Adipocyte (in vitro differentiated cells): ENCODE data around the gene TCHP.
"Not testable (repeated sequence)": the region's sequence is repeated elsewhere in the genome, so short reads cannot be mapped to it uniquely, and the experiment has no call there.

ENCODE experiments used
- DNase-seq: peaks from one replicate; pipeline ENCODE4 v3.0.0-alpha.2; 2015; ENCODE audit warnings: low read depth
- H3K27me3 ChIP-seq: replicated peaks from 2 replicates; pipeline ENCODE4 v1.7.0; 2013; ENCODE audit warnings: mild to moderate bottlenecking, low read length, moderate library complexity; ENCODE audit not compliant: control insufficient read depth, insufficient read depth
- H3K36me3 ChIP-seq: 2 replicates; pipeline ENCODE4 v1.7.0; 2013; ENCODE audit warnings: low read length, mild to moderate bottlenecking, moderate library complexity; ENCODE audit not compliant: control insufficient read depth, insufficient read depth, severe bottlenecking
- H3K4me1 ChIP-seq: 2 replicates; pipeline ENCODE4 v1.7.0; 2013; ENCODE audit warnings: mild to moderate bottlenecking, low read length, moderate library complexity; ENCODE audit not compliant: control insufficient read depth, insufficient read depth
- H3K4me3 ChIP-seq: 2 replicates; pipeline ENCODE4 v1.7.0; 2013; ENCODE audit warnings: mild to moderate bottlenecking, low read length, moderate library complexity
- H3K9ac ChIP-seq: 2 replicates; pipeline ENCODE4 v1.7.0; 2013; ENCODE audit warnings: mild to moderate bottlenecking, low read length, moderate library complexity
- H3K9me3 ChIP-seq: 2 replicates; pipeline ENCODE4 v1.7.0; 2013; ENCODE audit warnings: mild to moderate bottlenecking, low read length, moderate library complexity; ENCODE audit not compliant: control insufficient read depth

The TCHP gene, protein sequence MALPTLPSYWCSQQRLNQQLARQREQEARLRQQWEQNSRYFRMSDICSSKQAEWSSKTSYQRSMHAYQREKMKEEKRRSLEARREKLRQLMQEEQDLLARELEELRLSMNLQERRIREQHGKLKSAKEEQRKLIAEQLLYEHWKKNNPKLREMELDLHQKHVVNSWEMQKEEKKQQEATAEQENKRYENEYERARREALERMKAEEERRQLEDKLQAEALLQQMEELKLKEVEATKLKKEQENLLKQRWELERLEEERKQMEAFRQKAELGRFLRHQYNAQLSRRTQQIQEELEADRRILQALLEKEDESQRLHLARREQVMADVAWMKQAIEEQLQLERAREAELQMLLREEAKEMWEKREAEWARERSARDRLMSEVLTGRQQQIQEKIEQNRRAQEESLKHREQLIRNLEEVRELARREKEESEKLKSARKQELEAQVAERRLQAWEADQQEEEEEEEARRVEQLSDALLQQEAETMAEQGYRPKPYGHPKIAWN

DNA sequence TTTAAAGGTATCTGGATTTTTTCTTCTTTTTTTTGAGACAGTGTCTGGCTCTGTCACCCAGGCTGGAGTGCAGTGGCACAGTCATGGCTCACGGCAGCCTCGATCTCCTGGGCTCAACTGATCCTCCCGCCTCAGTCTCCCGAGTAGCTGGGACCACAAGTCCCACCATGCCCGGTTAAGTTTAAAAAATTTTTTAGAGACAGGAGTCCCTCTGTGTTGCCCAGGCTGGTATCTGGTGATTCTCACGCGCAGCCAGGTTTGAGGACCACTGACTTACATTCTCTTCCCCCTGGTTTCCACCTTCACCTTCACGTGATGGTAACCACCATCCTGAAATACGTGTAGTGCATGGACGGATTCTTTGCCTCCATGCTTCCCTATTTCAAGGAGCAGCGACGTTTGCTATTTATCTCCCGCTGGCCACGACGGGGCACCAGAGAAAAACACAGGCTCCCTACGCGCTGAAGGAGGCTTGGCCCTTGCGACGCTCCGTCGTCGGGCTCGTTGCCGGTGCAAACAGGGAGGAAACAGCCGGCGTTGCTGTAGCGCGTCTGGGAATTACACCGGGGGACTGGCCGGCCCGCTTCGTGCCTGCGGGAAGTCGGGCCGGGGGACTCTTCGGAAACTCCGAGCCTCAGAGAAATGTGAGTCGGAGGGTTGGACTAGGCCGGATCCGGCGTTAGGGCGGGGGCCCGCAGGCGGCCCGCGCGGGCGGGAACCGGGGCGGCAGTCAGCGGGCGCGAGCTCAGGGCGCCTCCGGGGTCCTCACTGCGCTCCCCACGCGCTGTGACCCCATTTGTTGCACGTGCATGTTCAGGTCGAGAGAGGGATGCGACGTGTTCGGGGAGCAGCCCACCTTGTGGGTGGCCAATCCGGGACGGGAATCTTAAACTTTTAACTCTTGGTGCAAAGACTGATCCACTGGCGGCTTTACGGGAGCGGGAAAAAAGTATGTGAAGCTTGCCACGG, at the start of gene TCHP:
TCHP (plus strand) TSS at position 492 of the 969 bp plus-strand sequence. CDS start 2,753 bp downstream, outside the sequence.
- Histone ChIP-seq H3K4me3 (peak within 1 kb of the TSS; percentile 99), H3K27me3 (no peaks in the 10 kb centered on the region), H3K36me3 (peaks cover 21% of the 10 kb centered on the region), H3K9ac (peak within 1 kb of the TSS; percentile 94), H3K9me3 (no peaks in the 10 kb centered on the region), H3K4me1 (peaks cover 17% of the 10 kb centered on the region)
- DNase-seq = peak; percentile 94

DNA sequence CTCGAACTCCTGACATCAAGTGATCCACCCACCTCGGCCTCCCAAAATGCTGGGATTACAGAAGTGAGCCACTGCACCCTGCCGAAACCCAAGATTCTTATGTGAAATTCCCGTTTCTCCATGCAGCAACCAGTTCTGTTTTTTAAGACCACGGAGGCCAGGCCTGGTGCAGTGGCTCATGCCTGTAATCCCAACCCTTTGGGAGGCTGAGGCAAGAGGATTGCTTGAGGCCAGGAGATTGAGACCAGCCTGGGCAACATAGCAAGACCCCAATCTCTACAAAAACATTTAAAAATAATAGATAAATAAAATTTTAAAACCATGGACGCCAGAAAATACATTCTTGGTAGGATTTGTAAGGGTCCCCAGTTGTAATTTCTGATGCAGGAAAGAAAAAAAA, 49.6 kb upstream of the TCHP start:
- H3K4me1 ChIP-seq, H3K27me3 ChIP-seq: not testable (repeated sequence)
- peaks cover 15% of the 10 kb centered on the region for H3K36me3 ChIP-seq

GRCh38 chr12:109855377-109855776, 44.7 kb upstream of the TCHP start:
- H3K9ac ChIP-seq = no peak overlapping the region
- no peak overlapping the region for H3K4me3 ChIP-seq
- no peaks in the 10 kb centered on the region for H3K9me3 ChIP-seq
- no peak for DNase-seq
- H3K4me1 ChIP-seq = no peaks in the 10 kb centered on the region
- H3K36me3 ChIP-seq = peaks cover 29% of the 10 kb centered on the region
- no peaks in the 10 kb centered on the region for H3K27me3 ChIP-seq

More for the DNA sequence above, 49.6 kb upstream of the TCHP start:
- H3K9me3 ChIP-seq, H3K4me3 ChIP-seq, DNase-seq, H3K9ac ChIP-seq: not testable (repeated sequence)

DNA sequence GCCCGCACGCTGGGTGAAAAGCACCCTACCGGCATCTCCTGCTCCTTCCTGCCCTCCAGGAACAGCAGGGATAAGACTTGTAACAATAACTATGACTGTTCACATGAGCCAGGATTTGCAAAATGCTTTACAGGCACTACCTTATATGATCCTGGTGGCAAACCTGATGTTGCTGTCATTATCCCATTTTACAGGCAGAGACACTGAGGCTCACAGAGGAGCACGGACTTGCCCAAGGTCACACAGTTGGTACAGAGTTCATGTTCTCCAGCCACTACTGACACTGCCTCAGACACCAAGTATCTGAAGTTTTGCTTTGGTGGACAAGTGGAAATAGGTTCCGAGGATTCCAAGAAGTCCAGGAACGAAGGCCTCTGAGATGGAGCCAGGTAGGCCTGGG, 42.4 kb upstream of the TCHP start:
- Histone ChIP-seq H3K27me3 (no peaks in the 10 kb centered on the region), H3K36me3 (peaks cover 26% of the 10 kb centered on the region), H3K9ac (no peak overlapping the region), H3K9me3 (no peaks in the 10 kb centered on the region), H3K4me3 (no peak overlapping the region), H3K4me1 (no peaks in the 10 kb centered on the region)
- DNase-seq = no peak

- Histone ChIP-seq H3K27me3 (no peaks in the 10 kb centered on the region), H3K9me3 (no peaks in the 10 kb centered on the region), H3K4me1 (no peaks in the 10 kb centered on the region), H3K4me3 (no peak overlapping the region), H3K36me3 (peaks cover 26% of the 10 kb centered on the region), H3K9ac (no peak overlapping the region)
- no peak for DNase-seq
Observed at GRCh38 chr12:109858764-109859163, 41.3 kb upstream of the TCHP start.

DNA sequence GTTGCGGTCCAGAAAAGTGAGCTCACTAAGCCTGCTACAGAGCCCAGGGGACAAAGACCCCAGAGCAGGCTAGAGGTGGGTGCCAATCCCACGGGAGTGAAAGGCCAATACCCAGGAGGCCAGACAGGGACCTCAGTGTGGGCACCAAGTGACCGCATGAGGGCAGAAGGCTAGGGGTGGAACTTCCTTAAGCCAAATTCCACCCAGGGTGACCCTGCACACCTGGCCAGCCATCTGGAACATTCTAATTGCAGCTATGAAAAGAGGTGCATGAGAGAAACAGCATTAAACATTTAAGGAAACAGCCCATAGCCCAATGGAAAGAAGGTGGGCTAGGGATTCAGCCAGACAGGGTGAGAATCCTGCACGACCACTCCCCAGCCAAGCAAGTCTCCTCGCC, 39.1 kb upstream of the TCHP start:
- no peaks in the 10 kb centered on the region for H3K9me3 ChIP-seq
- H3K4me3 ChIP-seq = no peak overlapping the region
- peaks cover 14% of the 10 kb centered on the region for H3K36me3 ChIP-seq
- H3K4me1 ChIP-seq = peaks cover 3% of the 10 kb centered on the region
- no peak for DNase-seq
- H3K27me3 ChIP-seq = no peaks in the 10 kb centered on the region
- no peak overlapping the region for H3K9ac ChIP-seq

DNA sequence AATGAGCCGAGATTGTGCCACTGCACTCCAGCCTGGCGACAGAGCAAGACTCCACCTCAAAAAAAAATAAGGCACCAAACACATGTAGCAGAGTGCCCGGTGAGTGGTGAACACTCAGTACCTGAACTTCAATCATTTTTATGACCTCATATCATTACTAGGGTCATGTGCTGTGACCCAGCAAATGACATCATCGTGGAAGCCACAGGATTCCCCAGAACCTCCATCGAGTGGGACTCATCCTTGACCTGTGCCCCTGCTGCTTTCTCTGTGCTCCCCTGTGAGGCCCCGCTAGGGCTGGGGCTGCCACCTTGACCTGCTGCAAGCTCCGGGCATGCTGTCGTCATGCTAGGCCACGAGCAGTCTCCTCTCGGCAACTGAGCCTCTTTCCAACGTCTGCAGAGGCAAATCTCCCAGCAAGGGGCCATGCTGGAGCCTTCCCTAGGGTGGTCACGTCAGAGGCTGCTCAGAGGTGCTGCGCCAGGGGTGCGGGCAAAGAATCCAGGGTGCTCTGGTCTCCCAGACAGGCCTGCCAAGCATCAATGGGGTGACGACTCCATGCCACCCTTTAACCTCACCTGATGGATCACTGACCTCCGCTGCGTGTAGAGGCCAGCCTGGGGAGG, 38.3 kb upstream of the TCHP start:
- no peak for DNase-seq
- Histone ChIP-seq H3K9me3 (no peaks in the 10 kb centered on the region), H3K9ac (no peak overlapping the region)

DNA sequence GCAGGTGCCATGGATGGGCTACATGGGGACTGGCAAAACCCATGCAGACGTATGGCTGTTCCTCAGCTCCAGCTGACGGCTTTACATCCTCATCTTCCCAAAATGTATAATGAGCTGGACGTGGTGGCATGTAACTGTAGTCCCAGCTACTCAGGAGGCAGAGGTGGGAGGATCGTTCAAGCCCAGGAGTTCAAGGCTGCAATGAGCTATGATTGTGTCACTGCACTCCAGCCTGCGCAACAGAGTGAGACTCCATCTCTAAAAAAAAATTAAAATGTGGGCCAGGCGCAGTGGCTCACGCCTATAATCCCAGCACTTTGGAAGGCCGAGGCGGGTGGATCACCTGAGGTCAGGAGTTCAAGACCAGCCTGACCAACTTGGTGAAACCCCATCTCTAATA, 37.6 kb upstream of the TCHP start:
- not testable (repeated sequence) for H3K9ac ChIP-seq, H3K36me3 ChIP-seq, DNase-seq, H3K9me3 ChIP-seq, H3K4me3 ChIP-seq, H3K27me3 ChIP-seq, H3K4me1 ChIP-seq

More for the DNA sequence above, 38.3 kb upstream of the TCHP start:
- Histone ChIP-seq H3K27me3 (no peaks in the 10 kb centered on the region), H3K4me3 (no peak overlapping the region), H3K36me3 (peaks cover 14% of the 10 kb centered on the region), H3K4me1 (peaks cover 3% of the 10 kb centered on the region)

GRCh38 chr12:109863847-109864712, 36.0 kb upstream of the TCHP start:
- no peak overlapping the region for H3K4me3 ChIP-seq
- no peaks in the 10 kb centered on the region for H3K27me3 ChIP-seq
- H3K36me3 ChIP-seq = no peaks in the 10 kb centered on the region
- no peak overlapping the region for H3K9ac ChIP-seq
- DNase-seq = peak; percentile 61
- peaks cover 3% of the 10 kb centered on the region for H3K4me1 ChIP-seq
- H3K9me3 ChIP-seq = no peaks in the 10 kb centered on the region

DNA sequence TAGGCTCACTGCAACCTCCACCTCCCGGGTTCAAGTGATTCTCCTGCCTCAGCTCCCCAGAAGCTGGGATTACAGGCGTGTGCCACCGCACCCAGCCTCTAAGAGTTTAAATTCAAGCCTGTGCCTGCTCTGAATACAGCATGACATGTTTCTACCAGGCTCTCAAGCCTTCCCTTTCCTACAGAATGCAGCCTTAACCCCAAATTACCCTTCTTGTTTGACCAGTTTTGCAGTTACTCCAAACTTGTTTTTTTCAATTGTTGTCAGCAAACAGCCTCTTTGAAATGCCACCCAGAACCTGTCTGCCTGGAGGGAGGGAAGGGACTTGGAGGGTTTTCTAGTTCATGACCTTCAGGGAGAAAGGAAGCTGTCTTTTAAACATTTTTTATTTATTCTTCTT, 35.2 kb upstream of the TCHP start:
- H3K4me3 ChIP-seq = no peak overlapping the region
- no peak for DNase-seq
- H3K9me3 ChIP-seq = no peaks in the 10 kb centered on the region
- H3K36me3 ChIP-seq = no peaks in the 10 kb centered on the region
- H3K27me3 ChIP-seq = no peaks in the 10 kb centered on the region
- H3K4me1 ChIP-seq = peaks cover 3% of the 10 kb centered on the region
- no peak overlapping the region for H3K9ac ChIP-seq
